ENCODE results near the gene TMBIM1.
A peak's percentile ranks its signal among the peaks of the same experiment; 100 is the strongest.

Gene TMBIM1

GRCh38 chr2:218327451-218328210 lies 35.3 kb upstream of the TMBIM1 start:
- H3K4me1 ChIP-seq (ENCODE audit: control insufficient read depth, insufficient read depth, low read length), result peaks cover 30% of the 10 kb centered on the region
- H3K27ac ChIP-seq (ENCODE audit: low read depth, low read length), result no peak overlapping the region
- H3K9ac ChIP-seq (ENCODE audit: low read length), result no peak overlapping the region

GRCh38 chr2:218326315-218326714 lies 34.0 kb upstream of the TMBIM1 start:
- Histone ChIP-seq H3K27me3 (ENCODE audit: control insufficient read depth, insufficient read depth, low read length) (no peaks in the 10 kb centered on the region), H3K9ac (ENCODE audit: low read length) (no peak overlapping the region), H3K9me3 (ENCODE audit: control insufficient read depth, insufficient read depth, low read depth, low read length) (no peaks in the 10 kb centered on the region), H3K4me1 (ENCODE audit: control insufficient read depth, insufficient read depth, low read length) (peaks cover 33% of the 10 kb centered on the region), H3K27ac (ENCODE audit: low read depth, low read length) (no peak overlapping the region), H3K36me3 (ENCODE audit: control insufficient read depth, insufficient read depth, low read length) (no peaks in the 10 kb centered on the region), H3K4me3 (ENCODE audit: low read depth, low read length) (no peak overlapping the region)

More at GRCh38 chr2:218327451-218328210, 35.3 kb upstream of the TMBIM1 start:
- no peaks in the 10 kb centered on the region for H3K9me3 ChIP-seq (ENCODE audit: control insufficient read depth, insufficient read depth, low read depth, low read length)
- no peaks in the 10 kb centered on the region for H3K27me3 ChIP-seq (ENCODE audit: control insufficient read depth, insufficient read depth, low read length)
- no peaks in the 10 kb centered on the region for H3K36me3 ChIP-seq (ENCODE audit: control insufficient read depth, insufficient read depth, low read length)
- no peak overlapping the region for H3K4me3 ChIP-seq (ENCODE audit: low read depth, low read length)

- Histone ChIP-seq H3K27ac (ENCODE audit: low read depth, low read length) (no peak overlapping the region), H3K4me1 (ENCODE audit: control insufficient read depth, insufficient read depth, low read length) (peaks cover 33% of the 10 kb centered on the region), H3K27me3 (ENCODE audit: control insufficient read depth, insufficient read depth, low read length) (no peaks in the 10 kb centered on the region), H3K9me3 (ENCODE audit: control insufficient read depth, insufficient read depth, low read depth, low read length) (no peaks in the 10 kb centered on the region), H3K4me3 (ENCODE audit: low read depth, low read length) (no peak overlapping the region), H3K36me3 (ENCODE audit: control insufficient read depth, insufficient read depth, low read length) (no peaks in the 10 kb centered on the region), H3K9ac (ENCODE audit: low read length) (no peak overlapping the region)
These were observed 33.4 kb upstream of the TMBIM1 start for GRCh38 chr2:218325566-218326160.

GRCh38 chr2:218323526-218324472 lies 31.5 kb upstream of the TMBIM1 start:
- no peaks in the 10 kb centered on the region for H3K27me3 ChIP-seq (ENCODE audit: control insufficient read depth, insufficient read depth, low read length)
- no peaks in the 10 kb centered on the region for H3K36me3 ChIP-seq (ENCODE audit: control insufficient read depth, insufficient read depth, low read length)
- no peaks in the 10 kb centered on the region for H3K9me3 ChIP-seq (ENCODE audit: control insufficient read depth, insufficient read depth, low read depth, low read length)
- H3K4me1 ChIP-seq (ENCODE audit: control insufficient read depth, insufficient read depth, low read length), result peaks cover 30% of the 10 kb centered on the region
- H3K9ac ChIP-seq (ENCODE audit: low read length), result peak overlapping the region; percentile 30
- H3K27ac ChIP-seq (ENCODE audit: low read depth, low read length), result peak overlapping the region; percentile 46; the same call in 1 of the 2 replicates
- peak overlapping the region; percentile 84 for H3K4me3 ChIP-seq (ENCODE audit: low read depth, low read length)

- H3K4me3 ChIP-seq (ENCODE audit: low read depth, low read length), result peak overlapping the region; percentile 84
- H3K36me3 ChIP-seq (ENCODE audit: control insufficient read depth, insufficient read depth, low read length), result no peaks in the 10 kb centered on the region
- no peaks in the 10 kb centered on the region for H3K27me3 ChIP-seq (ENCODE audit: control insufficient read depth, insufficient read depth, low read length)
- H3K9me3 ChIP-seq (ENCODE audit: control insufficient read depth, insufficient read depth, low read depth, low read length), result no peaks in the 10 kb centered on the region
- H3K9ac ChIP-seq (ENCODE audit: low read length), result peak overlapping the region; percentile 42
- peaks cover 30% of the 10 kb centered on the region for H3K4me1 ChIP-seq (ENCODE audit: control insufficient read depth, insufficient read depth, low read length)
- H3K27ac ChIP-seq (ENCODE audit: low read depth, low read length), result peak overlapping the region; percentile 43; the same call in 1 of the 2 replicates
These were observed 30.6 kb upstream of the TMBIM1 start for GRCh38 chr2:218322768-218323525.

GRCh38 chr2:218320704-218321336 lies 28.5 kb upstream of the TMBIM1 start:
- no peaks in the 10 kb centered on the region for H3K27me3 ChIP-seq (ENCODE audit: control insufficient read depth, insufficient read depth, low read length)
- H3K36me3 ChIP-seq (ENCODE audit: control insufficient read depth, insufficient read depth, low read length), result no peaks in the 10 kb centered on the region
- no peak overlapping the region for H3K4me3 ChIP-seq (ENCODE audit: low read depth, low read length)
- no peaks in the 10 kb centered on the region for H3K9me3 ChIP-seq (ENCODE audit: control insufficient read depth, insufficient read depth, low read depth, low read length)
- no peak overlapping the region for H3K27ac ChIP-seq (ENCODE audit: low read depth, low read length)
- H3K4me1 ChIP-seq (ENCODE audit: control insufficient read depth, insufficient read depth, low read length), result peaks cover 18% of the 10 kb centered on the region
- no peak overlapping the region for H3K9ac ChIP-seq (ENCODE audit: low read length)

- no peaks in the 10 kb centered on the region for H3K27me3 ChIP-seq (ENCODE audit: control insufficient read depth, insufficient read depth, low read length)
- H3K9me3 ChIP-seq (ENCODE audit: control insufficient read depth, insufficient read depth, low read depth, low read length), result no peaks in the 10 kb centered on the region
- H3K36me3 ChIP-seq (ENCODE audit: control insufficient read depth, insufficient read depth, low read length), result no peaks in the 10 kb centered on the region
- H3K4me3 ChIP-seq (ENCODE audit: low read depth, low read length), result no peak overlapping the region
- H3K4me1 ChIP-seq (ENCODE audit: control insufficient read depth, insufficient read depth, low read length), result peaks cover 18% of the 10 kb centered on the region
- no peak overlapping the region for H3K27ac ChIP-seq (ENCODE audit: low read depth, low read length)
- no peak overlapping the region for H3K9ac ChIP-seq (ENCODE audit: low read length)
These were observed 27.6 kb upstream of the TMBIM1 start for GRCh38 chr2:218319813-218320365.

GRCh38 chr2:218318241-218318640 lies 25.9 kb upstream of the TMBIM1 start:
- Histone ChIP-seq H3K36me3 (ENCODE audit: control insufficient read depth, insufficient read depth, low read length) (no peaks in the 10 kb centered on the region), H3K27ac (ENCODE audit: low read depth, low read length) (no peak overlapping the region), H3K9me3 (ENCODE audit: control insufficient read depth, insufficient read depth, low read depth, low read length) (no peaks in the 10 kb centered on the region), H3K4me1 (ENCODE audit: control insufficient read depth, insufficient read depth, low read length) (peaks cover 11% of the 10 kb centered on the region), H3K27me3 (ENCODE audit: control insufficient read depth, insufficient read depth, low read length) (no peaks in the 10 kb centered on the region), H3K9ac (ENCODE audit: low read length) (no peak overlapping the region), H3K4me3 (ENCODE audit: low read depth, low read length) (no peak overlapping the region)

- H3K4me1 ChIP-seq (ENCODE audit: control insufficient read depth, insufficient read depth, low read length), result peaks cover 11% of the 10 kb centered on the region
- H3K9me3 ChIP-seq (ENCODE audit: control insufficient read depth, insufficient read depth, low read depth, low read length), result no peaks in the 10 kb centered on the region
- H3K36me3 ChIP-seq (ENCODE audit: control insufficient read depth, insufficient read depth, low read length), result no peaks in the 10 kb centered on the region
- no peak overlapping the region for H3K4me3 ChIP-seq (ENCODE audit: low read depth, low read length)
- no peak overlapping the region for H3K9ac ChIP-seq (ENCODE audit: low read length)
- H3K27ac ChIP-seq (ENCODE audit: low read depth, low read length), result no peak overlapping the region
- H3K27me3 ChIP-seq (ENCODE audit: control insufficient read depth, insufficient read depth, low read length), result no peaks in the 10 kb centered on the region
These were observed 25.5 kb upstream of the TMBIM1 start for GRCh38 chr2:218317835-218318234.

- no peaks in the 10 kb centered on the region for H3K9me3 ChIP-seq (ENCODE audit: control insufficient read depth, insufficient read depth, low read depth, low read length)
- no peaks in the 10 kb centered on the region for H3K36me3 ChIP-seq (ENCODE audit: control insufficient read depth, insufficient read depth, low read length)
These were observed 25.0 kb upstream of the TMBIM1 start for GRCh38 chr2:218317303-218317630.

More at GRCh38 chr2:218317303-218317630, 25.0 kb upstream of the TMBIM1 start:
- no peaks in the 10 kb centered on the region for H3K27me3 ChIP-seq (ENCODE audit: control insufficient read depth, insufficient read depth, low read length)
- no peak overlapping the region for H3K4me3 ChIP-seq (ENCODE audit: low read depth, low read length)
- no peak overlapping the region for H3K9ac ChIP-seq (ENCODE audit: low read length)
- peaks cover 7% of the 10 kb centered on the region for H3K4me1 ChIP-seq (ENCODE audit: control insufficient read depth, insufficient read depth, low read length)
- no peak overlapping the region for H3K27ac ChIP-seq (ENCODE audit: low read depth, low read length)

All from HUES6 (cell line).